Midbrain (tissue), 1 donor: ENCODE measurements around the gene CNTNAP2.
"Not testable (repeated sequence)": the region's sequence is repeated elsewhere in the genome, so short reads cannot be mapped to it uniquely, and the experiment has no call there.

Source experiments
- DNase-seq: peaks from one replicate; lab custom pipeline; 2025; lab: John Stamatoyannopoulos, UW

The CNTNAP2 gene

DNA sequence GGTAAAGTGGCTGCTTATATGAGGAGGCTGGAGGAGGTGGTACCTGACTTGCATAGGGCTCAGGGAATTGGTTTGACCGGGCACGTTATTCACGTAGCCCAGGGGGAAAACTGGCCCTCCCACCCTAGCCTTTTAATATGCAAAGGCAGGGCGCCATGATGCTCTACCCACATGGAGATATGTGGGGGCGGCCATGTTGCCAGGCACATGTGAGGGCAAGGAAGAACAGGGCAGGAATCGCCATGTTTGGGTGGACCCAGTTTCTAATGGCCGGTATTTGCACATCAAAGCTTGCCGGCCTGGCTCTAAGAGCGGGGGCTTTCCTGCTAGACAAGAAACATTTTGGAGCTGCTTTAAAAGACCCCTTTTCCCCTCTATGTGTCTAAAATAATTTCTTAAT, 1524.2 kb downstream of the CNTNAP2 start:
- DNase-seq = no peak

- no peak for DNase-seq
Measured at GRCh38 chr7:147646568-147646967, 1530.0 kb downstream of the CNTNAP2 start.

DNA sequence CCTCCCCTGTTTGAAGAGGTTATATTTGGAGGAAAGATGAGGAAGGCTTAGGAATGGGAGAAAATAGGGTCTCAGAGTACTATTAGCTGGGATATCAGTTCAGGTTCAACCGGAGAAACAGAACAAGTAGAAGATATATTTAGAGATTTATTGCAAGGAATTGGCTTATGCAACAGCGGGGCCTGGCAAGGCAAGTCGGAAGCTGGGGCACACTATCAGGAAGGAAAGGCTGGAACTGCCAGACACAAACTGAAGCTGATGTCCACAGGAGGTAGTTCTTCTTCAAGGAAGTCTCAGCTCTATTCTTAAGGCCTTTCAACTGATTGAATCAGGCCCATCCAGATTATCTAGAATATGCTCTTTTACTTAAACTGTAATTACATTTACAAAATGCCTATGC, 1534.4 kb downstream of the CNTNAP2 start:
- no peak for DNase-seq

DNA sequence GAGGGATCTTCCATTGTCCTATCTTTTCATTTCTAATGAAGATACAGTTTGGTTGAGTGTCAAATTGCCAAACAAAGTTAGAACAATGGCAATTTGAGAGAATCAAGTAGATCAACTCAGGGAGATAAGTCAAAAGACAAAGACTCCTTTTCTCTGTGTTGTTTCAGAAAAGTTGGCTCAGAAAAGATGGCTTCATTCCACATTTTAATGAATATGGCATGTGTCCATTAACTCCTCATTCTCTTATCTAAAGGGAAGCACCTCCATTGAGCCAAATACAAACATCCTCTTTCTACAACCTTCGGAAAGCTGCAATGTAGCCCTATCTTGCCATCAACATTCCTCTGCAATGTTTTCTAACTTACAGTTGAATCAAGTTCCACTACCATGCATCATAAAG, 1535.0 kb downstream of the CNTNAP2 start:
- no peak for DNase-seq

GRCh38 chr7:147653456-147653855, 1536.9 kb downstream of the CNTNAP2 start:
- no peak for DNase-seq

DNA sequence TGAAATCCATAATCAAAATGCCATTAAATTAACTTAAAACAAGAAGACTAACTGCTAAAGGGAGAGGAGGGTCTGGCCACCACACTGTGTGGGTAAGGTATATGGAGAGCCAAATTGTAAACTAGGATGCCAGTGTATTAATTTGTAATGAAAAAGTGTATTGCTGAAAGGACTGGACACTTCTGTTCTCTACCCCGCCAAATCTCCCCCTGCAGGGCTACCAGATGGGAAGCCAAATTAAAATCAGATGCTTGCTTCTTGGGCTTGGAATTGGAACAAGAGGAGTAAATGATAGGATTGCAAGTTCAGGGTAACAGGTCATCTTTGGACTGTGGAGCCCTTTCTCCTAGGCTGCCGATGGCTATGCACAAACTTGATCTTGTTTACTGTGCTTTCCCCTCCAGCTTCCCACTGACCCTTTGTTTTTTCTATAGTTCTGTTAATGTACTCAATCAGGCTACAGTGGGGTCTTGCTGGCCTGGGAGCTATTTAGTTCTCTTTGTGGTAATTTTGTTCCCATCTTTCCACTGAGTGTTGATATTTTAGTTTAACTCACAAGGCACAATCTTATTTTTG, 1541.9 kb downstream of the CNTNAP2 start:
- DNase-seq = no peak

- no peak for DNase-seq
Measured at GRCh38 chr7:147659036-147659995, 1542.7 kb downstream of the CNTNAP2 start.

DNA sequence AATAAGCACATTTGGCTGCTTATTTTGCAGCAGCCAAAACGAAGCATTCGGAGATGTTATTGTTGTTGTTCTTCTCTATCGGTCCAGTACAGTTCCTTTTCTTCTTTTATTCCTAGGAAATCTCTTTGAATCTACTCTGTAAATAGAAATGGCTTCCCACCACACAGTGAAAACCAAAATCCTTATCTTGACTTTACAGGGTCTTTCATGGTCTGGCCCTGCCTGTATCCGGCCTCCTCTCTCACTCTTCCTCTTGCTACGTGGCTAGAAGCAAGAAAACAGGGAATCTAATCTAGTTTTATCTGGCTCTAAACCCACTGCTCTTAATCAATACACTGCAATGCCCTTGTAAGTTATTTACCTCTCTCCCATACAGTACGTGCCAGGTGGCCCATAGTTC, 1547.9 kb downstream of the CNTNAP2 start:
- DNase-seq = no peak

DNA sequence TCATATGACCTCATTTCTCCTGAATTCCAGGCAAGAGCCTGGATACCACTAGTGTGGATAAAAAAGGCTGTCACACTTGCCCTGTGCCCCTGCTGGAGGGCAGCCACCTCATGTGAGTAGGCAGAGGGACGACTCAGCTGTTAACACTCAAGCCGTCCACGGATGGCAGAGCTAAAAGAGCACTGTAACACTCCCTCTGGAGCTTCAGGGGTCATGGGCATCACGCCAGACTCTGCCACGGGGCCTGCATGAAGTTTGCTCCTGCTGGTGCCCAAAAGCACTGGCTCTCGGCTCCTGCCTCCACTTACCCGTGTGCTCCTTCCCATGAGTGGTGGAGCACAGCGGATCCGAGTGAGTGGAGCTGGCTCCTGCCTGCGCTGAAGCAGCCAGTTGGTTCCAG, 1554.2 kb downstream of the CNTNAP2 start:
- DNase-seq = no peak

- no peak for DNase-seq
Measured at GRCh38 chr7:147674705-147675104, 1558.1 kb downstream of the CNTNAP2 start.

DNA sequence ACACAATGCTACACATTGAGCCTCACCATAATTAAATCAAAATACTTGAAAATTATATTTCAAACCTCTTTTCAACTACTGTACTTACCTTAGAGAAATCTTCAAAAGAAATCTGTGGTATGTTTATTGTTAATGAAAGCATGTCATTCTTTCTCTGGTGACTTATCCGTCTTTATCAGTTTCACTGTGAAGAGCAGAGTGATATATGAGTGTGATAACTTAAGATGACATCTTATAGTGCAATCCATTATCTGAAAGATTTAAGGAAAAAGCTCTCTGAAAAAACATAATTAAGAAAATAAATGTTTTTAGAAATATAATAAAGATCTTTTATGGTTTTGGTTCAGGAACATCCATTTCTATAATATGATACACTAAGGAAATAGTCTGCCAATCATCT, 1562.3 kb downstream of the CNTNAP2 start:
- DNase-seq = no peak

GRCh38 chr7:147681530-147681929, 1564.9 kb downstream of the CNTNAP2 start:
- DNase-seq = no peak

GRCh38 chr7:147700702-147701101, 1584.1 kb downstream of the CNTNAP2 start:
- DNase-seq = no peak

DNA sequence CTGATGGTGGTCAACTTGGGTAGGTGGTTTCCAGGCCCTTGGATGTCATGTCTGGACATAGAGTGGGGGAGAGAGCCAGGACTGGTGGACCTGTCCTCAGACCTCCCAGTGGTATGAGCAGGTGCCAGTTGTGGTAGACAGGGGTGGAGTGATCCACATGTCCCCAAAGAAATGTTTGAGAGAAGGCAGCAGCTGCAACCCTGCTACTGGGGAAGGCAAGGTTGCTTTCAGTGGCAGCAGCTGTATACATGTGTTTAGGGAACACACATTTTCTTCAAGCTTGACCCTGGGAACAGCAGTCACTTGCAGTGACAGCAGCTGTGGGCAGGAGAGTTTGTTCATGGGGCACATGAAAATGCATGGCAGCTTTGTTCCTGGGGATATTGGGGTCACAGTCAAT, 1591.3 kb downstream of the CNTNAP2 start:
- DNase-seq = no peak

- no peak for DNase-seq
Measured at GRCh38 chr7:147708871-147709270, 1592.3 kb downstream of the CNTNAP2 start.

DNA sequence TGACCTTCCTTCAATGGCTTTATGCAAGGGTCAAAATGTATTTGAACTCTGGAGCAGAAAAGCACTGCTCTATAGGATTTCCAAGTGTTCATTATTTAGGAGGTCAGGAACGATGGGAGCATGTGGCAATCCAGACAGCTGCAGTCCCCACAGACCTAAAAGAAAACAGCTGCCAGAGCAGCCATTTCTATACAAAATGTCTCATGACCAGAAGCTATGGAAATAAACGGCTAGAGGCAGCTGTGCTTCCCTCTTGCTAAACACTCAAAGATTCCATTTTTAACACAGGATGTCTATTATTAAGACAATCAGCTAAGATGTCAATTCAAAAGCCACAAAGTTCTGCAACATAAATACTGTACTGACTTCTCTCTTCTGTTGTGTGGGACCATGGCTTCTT, 1594.8 kb downstream of the CNTNAP2 start:
- no peak for DNase-seq

DNA sequence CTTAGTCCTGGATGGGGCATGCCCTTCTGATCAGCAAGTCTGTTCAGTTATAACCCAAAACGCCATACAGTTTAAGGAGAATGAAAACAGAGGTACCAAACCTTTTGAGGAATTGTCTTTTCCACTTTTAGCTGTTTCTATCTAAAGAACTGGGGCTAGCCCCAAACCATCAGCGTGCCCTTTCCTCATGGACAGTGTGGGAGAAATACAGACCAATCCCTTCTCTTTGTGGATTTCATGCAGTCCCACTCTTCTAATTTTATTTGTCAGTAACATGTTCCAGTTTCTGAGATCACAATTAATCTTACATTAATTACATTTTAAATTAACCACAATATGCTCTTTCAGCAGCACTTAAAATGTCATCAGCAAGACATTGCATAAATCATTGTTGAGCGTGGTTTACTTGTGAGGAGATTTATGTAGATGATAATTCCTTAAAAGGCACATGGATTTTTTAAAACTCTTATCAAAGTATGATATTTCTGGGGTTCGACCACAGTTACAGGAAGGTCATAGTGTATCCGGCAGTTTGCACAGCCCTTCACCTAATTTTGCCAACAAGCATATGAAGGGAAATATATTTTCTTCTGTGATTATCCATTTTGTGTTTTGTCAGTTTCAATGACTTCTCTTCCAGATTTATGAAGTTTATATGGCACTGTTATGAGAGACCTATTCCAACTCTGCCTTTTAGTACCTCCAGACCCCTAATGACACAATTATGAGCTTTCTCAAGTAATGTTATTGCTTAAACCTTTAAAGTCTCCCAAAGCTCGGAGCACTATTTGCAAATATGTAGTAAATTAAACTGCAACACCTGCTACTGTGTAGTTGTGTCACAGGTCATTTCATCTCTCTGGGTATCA, 1605.6 kb downstream of the CNTNAP2 start:
- DNase-seq = no peak

DNA sequence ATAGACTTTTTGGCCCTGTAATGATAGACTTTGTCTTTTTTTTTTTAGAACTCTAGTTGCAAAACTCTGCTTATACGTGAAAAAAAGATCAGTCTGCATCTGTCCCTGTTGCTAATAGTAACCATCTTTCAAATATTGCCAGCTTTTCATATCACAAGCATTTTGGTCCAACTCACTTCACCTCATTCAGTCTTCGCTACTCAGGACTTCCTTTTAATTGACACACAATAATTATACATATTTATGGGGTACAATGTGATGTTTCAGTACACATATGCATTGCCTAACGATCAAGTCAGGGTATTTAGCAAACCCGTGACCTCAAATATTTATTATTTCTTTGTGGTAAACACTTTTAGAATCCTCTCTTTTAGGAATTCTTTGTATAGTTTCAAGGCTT, 1606.9 kb downstream of the CNTNAP2 start:
- no peak for DNase-seq

GRCh38 chr7:147731311-147731710, 1614.7 kb downstream of the CNTNAP2 start:
- no peak for DNase-seq

- DNase-seq = not testable (repeated sequence)
Measured at GRCh38 chr7:147737559-147738214, 1621.1 kb downstream of the CNTNAP2 start.

- no peak for DNase-seq
Measured at GRCh38 chr7:147742301-147742700, 1625.7 kb downstream of the CNTNAP2 start.

DNA sequence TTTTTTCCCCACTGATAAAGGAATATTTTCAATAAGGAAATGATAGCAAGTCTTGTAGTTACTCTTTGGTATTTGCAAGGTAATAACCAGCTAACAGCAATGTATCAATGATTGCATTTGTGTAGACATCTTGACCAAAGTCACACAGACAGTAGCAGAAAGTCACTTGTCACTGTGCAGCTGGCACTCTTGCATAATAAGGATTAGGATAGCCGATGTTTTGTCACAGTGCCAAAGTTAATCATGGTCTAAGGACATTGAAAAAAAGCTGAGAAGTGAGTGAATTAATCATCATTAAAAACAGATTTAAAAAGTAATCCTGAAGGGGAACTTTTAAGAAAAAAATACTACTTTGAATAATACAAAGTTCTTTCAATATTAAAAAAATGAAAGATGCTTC, 1639.7 kb downstream of the CNTNAP2 start:
- DNase-seq = no peak
